22Rv1 (cell line): ENCODE data around the gene HACD4.

Source experiments
- CTCF ChIP-seq: fragments of 450-650 bp; IDR thresholded peaks from 2 replicates; pipeline ENCODE4 v1.5.1; 2017; ENCODE audit warnings: mild to moderate bottlenecking
- ZFX ChIP-seq: fragments of 450-650 bp; IDR thresholded peaks from 2 replicates; pipeline ENCODE4 v1.6.1; 2017; ENCODE audit warnings: antibody characterized with exemption, borderline replicate concordance

- no peak for TF ChIP-seq CTCF
- TF ChIP-seq ZFX, result no peak
Measured at GRCh38 chr9:21028466-21028865, 3.0 kb downstream of the HACD4 start.
